Measurements from ENCODE around the gene KRT82. TPM values are rescaled to one million over a fixed set of nuclear protein-coding genes. Genes with fewer than 3 reads are reported as not detected.
A peak's percentile ranks its signal among the peaks of the same experiment; 100 is the strongest.

KRT82 gene
- total and polyA plus RNA-seq, 8 donors, result not detected

DNA sequence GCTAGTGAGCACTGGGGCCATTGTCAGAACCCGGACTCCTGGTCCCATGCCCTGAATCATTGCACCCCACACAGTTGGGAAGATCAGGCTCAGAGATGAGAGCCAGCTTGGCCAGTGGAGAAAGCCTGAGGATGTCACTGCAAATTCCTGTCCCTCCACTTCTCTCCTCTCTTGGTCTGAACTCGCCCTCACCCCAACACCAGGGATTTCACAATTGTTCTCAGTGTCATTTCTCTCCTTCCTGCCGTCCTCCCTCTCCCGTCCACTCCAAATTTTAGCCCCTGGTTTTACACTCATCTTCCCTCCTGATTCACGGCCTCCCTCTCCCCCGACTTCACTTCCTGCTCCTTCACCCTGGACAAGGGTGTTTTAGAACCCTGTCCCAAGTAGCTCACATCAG lies 16.9 kb upstream of the KRT82 start:
- peak overlapping the region in 1 of 2 donors; percentile 37 for H3K27ac ChIP-seq
- no peaks in the 10 kb centered on the region for H3K9me3 ChIP-seq
- peaks cover 0 to 14% of the 10 kb centered on the region in 2 donors for H3K27me3 ChIP-seq
- intact Hi-C loops (cut with DNase I), result no loop called here
- DNase-seq, result peak in 1 of 4 donors; percentile 16
- no peaks in the 10 kb centered on the region for H3K4me1 ChIP-seq
- TF ChIP-seq, protein P1, sequence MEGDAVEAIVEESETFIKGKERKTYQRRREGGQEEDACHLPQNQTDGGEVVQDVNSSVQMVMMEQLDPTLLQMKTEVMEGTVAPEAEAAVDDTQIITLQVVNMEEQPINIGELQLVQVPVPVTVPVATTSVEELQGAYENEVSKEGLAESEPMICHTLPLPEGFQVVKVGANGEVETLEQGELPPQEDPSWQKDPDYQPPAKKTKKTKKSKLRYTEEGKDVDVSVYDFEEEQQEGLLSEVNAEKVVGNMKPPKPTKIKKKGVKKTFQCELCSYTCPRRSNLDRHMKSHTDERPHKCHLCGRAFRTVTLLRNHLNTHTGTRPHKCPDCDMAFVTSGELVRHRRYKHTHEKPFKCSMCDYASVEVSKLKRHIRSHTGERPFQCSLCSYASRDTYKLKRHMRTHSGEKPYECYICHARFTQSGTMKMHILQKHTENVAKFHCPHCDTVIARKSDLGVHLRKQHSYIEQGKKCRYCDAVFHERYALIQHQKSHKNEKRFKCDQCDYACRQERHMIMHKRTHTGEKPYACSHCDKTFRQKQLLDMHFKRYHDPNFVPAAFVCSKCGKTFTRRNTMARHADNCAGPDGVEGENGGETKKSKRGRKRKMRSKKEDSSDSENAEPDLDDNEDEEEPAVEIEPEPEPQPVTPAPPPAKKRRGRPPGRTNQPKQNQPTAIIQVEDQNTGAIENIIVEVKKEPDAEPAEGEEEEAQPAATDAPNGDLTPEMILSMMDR (IDR thresholded peaks at IDR 0.05), result no peak
- H3K4me3 ChIP-seq, result no peak overlapping the region
- no peaks in the 10 kb centered on the region for H3K36me3 ChIP-seq
- ATAC-seq, result peak; percentile 19

DNA sequence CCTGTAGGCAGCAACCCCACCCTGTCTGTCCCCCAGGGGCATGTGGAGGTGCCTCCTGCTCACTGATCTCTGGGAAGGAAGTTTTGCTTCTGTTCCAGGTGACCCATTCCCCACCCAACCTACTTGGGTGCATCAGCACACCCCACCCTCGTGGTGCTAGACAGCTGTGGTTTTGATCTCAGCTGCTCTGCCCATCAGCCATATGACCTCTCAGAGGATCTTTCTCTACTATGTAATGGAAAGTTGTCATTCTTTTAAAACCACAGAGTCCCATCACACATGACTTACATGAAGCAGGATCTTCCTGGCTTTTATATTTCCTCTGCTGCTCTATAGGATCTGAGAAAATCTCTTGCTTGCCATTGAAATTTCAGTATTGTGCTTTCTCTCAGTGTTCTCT lies 13.5 kb upstream of the KRT82 start:
- H3K4me3 ChIP-seq, result no peak overlapping the region
- DNase-seq, result no peak
- peaks cover 0 to 14% of the 10 kb centered on the region in 2 donors for H3K27me3 ChIP-seq
- H3K36me3 ChIP-seq, result no peaks in the 10 kb centered on the region
- H3K4me1 ChIP-seq, result no peaks in the 10 kb centered on the region
- ATAC-seq, result no peak
- H3K9me3 ChIP-seq, result no peaks in the 10 kb centered on the region
- TF ChIP-seq, protein P1 (IDR thresholded peaks at IDR 0.05), result no peak
- no peak overlapping the region for H3K27ac ChIP-seq
- intact Hi-C loops (cut with DNase I), result no loop called here

- TF ChIP-seq, protein P1 (IDR thresholded peaks at IDR 0.05), result no peak
- no peak for ATAC-seq
- intact Hi-C loops (cut with DNase I), result no loop called here
Measured at GRCh38 chr12:52418576-52419110, 12.5 kb upstream of the KRT82 start.

GRCh38 chr12:52417740-52418139 lies 11.6 kb upstream of the KRT82 start:
- no peak for DNase-seq
- TF ChIP-seq, protein P1 (IDR thresholded peaks at IDR 0.05), result no peak
- Histone ChIP-seq H3K9me3 (no peaks in the 10 kb centered on the region), H3K27me3 (peaks cover 0 to 24% of the 10 kb centered on the region in 2 donors), H3K27ac (no peak overlapping the region), H3K36me3 (no peaks in the 10 kb centered on the region), H3K4me1 (no peaks in the 10 kb centered on the region), H3K4me3 (no peak overlapping the region)
- peak; percentile 80 for ATAC-seq
- intact Hi-C loops (cut with DNase I), result no loop called here

More at GRCh38 chr12:52418576-52419110, 12.5 kb upstream of the KRT82 start:
- Histone ChIP-seq H3K27ac (no peak overlapping the region), H3K4me3 (no peak overlapping the region), H3K36me3 (no peaks in the 10 kb centered on the region), H3K27me3 (peaks cover 0 to 20% of the 10 kb centered on the region in 2 donors), H3K4me1 (no peaks in the 10 kb centered on the region), H3K9me3 (no peaks in the 10 kb centered on the region)
- DNase-seq, result no peak

GRCh38 chr12:52416795-52417194 lies 10.7 kb upstream of the KRT82 start:
- H3K27ac ChIP-seq, result peak overlapping the region in 1 of 2 donors; percentile 16
- no peak overlapping the region for H3K4me3 ChIP-seq
- H3K9me3 ChIP-seq, result no peaks in the 10 kb centered on the region
- no peaks in the 10 kb centered on the region for H3K4me1 ChIP-seq
- intact Hi-C loops (cut with DNase I), result no loop called here
- H3K27me3 ChIP-seq, result peaks cover 0 to 21% of the 10 kb centered on the region in 2 donors
- H3K36me3 ChIP-seq, result no peaks in the 10 kb centered on the region
- ATAC-seq (no peak), DNase-seq (no peak)
- TF ChIP-seq, protein P1 (IDR thresholded peaks at IDR 0.05), result no peak

Data from left lung (tissue), 10 donors.